Cardiac muscle cell (in vitro differentiated cells and primary cell): ENCODE results near the gene POLDIP3. TPM values are rescaled to one million over a fixed set of nuclear protein-coding genes. Genes with fewer than 3 reads are reported as not detected.

ENCODE experiments used
- DNase-seq, 2 donors: peaks; one replicate each; pipeline versions ENCODE4 v3.0.0 to v3.0.0-alpha.2; 2010 to 2017; ENCODE audit warnings: low read depth in 1 of 2, low spot score in 1 of 2
- H3K27ac ChIP-seq: fragments of 200-600 bp; sonication (generic); 2 replicates; pipeline ENCODE4 v1.5.1; 2016
- H3K27me3 ChIP-seq: fragments of 200-600 bp; sonication (generic); 2 replicates; pipeline ENCODE4 v1.6.0; 2016; ENCODE audit warnings: control low read depth
- H3K36me3 ChIP-seq: fragments of 200-600 bp; sonication (generic); 2 replicates; pipeline ENCODE4 v1.5.1; 2016; ENCODE audit warnings: control low read depth
- H3K4me1 ChIP-seq: fragments of 200-600 bp; sonication (generic); 2 replicates; pipeline ENCODE4 v1.8.1; 2017; ENCODE audit warnings: low read depth, mild to moderate bottlenecking, mixed run types
- H3K4me3 ChIP-seq: fragments of 200-600 bp; sonication (generic); 2 replicates; pipeline ENCODE4 v1.5.1; 2016; ENCODE audit warnings: mild to moderate bottlenecking
- H3K9me3 ChIP-seq: fragments of 200-600 bp; sonication (generic); 2 replicates; pipeline ENCODE4 v1.5.1; 2017; ENCODE audit warnings: low read depth, mild to moderate bottlenecking, control low read depth
- polyA plus RNA-seq: library from polyadenylated mRNA; unstranded; fragments of >200 nt; fragmentation: Nextera tagmentation; extraction: Ambion mirVana; gene quantifications from 2 replicates; pipeline ENCODE4 v1.2.1, GENCODE V29; 2016
- total RNA-seq: library from RNA; depleted of rRNA; stranded (reverse); fragments of >200 nt; gene quantifications from 2 replicates; pipeline ENCODE4 v1.2.3, GENCODE V29; 2016
- TF ChIP-seq, protein P1 (sequence below): IDR thresholded peaks from 2 replicates; pipeline ENCODE4 v1.5.1; 2012; ENCODE audit warnings: low read depth, mild to moderate bottlenecking, low read length

Gene POLDIP3
- total and polyA plus RNA-seq, 2 experiments from 2014 or later = 58.8 to 63.1 TPM

DNA sequence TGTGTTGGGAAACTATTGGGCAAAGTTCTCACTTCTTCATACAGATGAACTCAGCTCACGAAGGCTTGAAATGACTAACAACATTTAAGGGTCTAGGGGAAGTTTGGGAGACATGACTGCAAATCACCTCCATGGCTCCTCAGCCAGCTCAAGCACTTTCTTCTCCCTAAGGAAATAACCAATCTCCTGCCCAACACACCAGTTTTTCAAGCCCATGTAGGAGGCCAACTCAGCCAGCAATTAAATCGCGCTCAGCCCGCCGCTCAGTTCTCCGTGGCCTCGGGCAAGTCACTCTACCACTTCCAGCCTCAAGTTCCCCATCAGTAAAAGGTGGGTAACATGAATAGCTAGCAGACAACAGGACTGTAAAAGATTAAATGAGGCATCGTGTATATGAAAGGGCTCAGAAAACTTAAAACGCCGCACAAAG is 796 bp downstream of the POLDIP3 start:
- peak in 1 of 2 donors; percentile 28 for DNase-seq
- Histone ChIP-seq H3K27ac (peak overlapping the region; percentile 99), H3K4me3 (peak overlapping the region; percentile 79), H3K36me3 (no peaks in the 10 kb centered on the region), H3K27me3 (no peaks in the 10 kb centered on the region), H3K9me3 (no peaks in the 10 kb centered on the region), H3K4me1 (peaks cover 8% of the 10 kb centered on the region)
- TF ChIP-seq, protein P1, sequence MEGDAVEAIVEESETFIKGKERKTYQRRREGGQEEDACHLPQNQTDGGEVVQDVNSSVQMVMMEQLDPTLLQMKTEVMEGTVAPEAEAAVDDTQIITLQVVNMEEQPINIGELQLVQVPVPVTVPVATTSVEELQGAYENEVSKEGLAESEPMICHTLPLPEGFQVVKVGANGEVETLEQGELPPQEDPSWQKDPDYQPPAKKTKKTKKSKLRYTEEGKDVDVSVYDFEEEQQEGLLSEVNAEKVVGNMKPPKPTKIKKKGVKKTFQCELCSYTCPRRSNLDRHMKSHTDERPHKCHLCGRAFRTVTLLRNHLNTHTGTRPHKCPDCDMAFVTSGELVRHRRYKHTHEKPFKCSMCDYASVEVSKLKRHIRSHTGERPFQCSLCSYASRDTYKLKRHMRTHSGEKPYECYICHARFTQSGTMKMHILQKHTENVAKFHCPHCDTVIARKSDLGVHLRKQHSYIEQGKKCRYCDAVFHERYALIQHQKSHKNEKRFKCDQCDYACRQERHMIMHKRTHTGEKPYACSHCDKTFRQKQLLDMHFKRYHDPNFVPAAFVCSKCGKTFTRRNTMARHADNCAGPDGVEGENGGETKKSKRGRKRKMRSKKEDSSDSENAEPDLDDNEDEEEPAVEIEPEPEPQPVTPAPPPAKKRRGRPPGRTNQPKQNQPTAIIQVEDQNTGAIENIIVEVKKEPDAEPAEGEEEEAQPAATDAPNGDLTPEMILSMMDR = no peak

DNA sequence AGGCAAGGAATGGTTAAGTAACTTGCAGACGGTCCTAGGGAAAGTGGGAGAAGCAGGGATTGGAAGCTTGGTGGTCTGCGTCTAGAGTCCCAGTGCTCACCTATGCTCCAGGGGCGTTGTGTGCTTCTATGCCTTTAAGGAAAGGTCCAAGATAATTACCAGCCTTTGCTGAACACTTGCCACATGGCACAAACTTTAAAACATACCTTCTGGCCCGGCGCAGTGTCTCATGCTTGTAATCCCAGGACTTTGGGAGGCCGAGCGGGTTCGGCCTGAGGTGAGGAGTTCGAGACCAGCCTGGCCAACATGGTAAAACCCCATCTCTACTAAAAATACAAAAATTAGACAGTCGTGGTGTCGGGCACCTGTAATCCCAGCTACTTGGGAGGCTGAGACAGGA is 2.3 kb downstream of the POLDIP3 start:
- Histone ChIP-seq H3K4me1 (peaks cover 8% of the 10 kb centered on the region), H3K36me3 (no peaks in the 10 kb centered on the region), H3K27me3 (no peaks in the 10 kb centered on the region), H3K9me3 (no peaks in the 10 kb centered on the region), H3K4me3 (no peak overlapping the region), H3K27ac (peak overlapping the region; percentile 99)
- no peak for DNase-seq
- TF ChIP-seq, protein P1 = no peak

DNA sequence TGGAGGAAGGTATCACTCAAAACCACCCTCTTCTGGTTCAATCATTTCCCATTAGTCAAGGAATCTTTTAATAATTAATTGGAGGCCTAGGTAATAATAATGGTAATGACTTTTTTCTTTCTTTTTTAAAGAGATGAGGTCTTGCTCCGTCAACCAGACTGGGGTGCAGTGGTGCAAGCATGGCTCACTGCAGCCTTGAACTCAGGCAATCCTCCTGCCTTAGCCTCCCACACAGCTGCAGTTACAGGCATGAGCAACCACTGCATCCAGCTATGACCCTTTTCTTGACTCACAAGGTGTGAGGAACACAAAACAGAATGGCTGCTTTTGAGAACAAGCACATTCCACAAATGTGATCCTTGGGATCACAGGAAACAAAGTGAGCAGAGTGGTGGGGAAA is 3.6 kb downstream of the POLDIP3 start:
- DNase-seq = peak in 1 of 2 donors; percentile 26
- Histone ChIP-seq H3K27me3 (no peaks in the 10 kb centered on the region), H3K36me3 (no peaks in the 10 kb centered on the region), H3K27ac (no peak overlapping the region), H3K4me1 (peaks cover 8% of the 10 kb centered on the region), H3K4me3 (no peak overlapping the region), H3K9me3 (no peaks in the 10 kb centered on the region)
- TF ChIP-seq, protein P1 = no peak

DNA sequence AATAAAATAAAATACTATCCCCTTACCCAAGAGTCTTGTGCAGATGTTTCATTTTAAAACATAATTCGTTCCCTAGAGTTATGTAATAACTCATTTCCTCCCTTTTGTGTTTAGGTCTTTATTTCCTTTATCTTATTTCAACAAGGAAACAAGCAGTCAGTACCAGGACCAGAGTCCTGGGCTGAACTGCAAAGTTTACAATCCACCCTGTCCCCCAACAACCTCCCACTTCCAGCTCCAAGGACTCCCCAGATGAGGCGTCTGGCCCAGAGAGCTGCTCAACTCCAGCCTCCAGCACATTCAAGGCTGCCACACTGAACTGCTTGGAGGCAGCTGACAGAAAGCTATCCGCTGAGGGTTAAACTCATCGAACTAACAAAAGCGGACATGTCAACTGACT is 4.5 kb downstream of the POLDIP3 start:
- no peaks in the 10 kb centered on the region for H3K9me3 ChIP-seq
- TF ChIP-seq, protein P1 = no peak
- H3K36me3 ChIP-seq = no peaks in the 10 kb centered on the region
- H3K27ac ChIP-seq = peak overlapping the region; percentile 22
- H3K4me3 ChIP-seq = no peak overlapping the region
- H3K4me1 ChIP-seq = peaks cover 8% of the 10 kb centered on the region
- DNase-seq = peak in 1 of 2 donors; percentile 40
- no peaks in the 10 kb centered on the region for H3K27me3 ChIP-seq

DNA sequence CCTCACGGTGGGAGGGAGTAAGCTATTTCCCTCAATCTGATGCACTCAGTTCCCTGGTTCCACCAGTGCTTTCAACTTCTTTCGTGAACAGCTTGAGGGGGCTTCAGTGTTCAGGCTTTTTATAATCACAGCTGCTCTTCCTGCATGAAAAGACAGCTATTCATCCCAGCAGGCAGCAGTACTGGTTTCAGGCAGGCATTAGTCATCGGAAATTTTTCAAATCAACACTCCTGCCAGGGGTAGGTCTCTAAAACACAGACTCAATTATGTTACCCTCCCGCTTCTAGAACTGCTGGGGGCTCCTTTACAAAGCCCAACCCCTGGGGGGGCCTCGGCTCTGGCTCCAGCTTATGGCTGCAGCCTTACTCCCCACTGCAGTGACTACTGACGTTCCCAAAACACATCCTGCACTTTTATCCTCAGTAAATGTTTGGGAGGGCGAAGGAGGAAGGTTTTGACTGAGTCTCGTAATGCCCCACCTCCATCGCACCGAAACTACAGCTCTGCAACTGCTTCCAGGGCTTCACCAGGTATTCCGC is 5.8 kb downstream of the POLDIP3 start:
- Histone ChIP-seq H3K4me1 (peaks cover 17% of the 10 kb centered on the region), H3K27me3 (no peaks in the 10 kb centered on the region), H3K36me3 (no peaks in the 10 kb centered on the region), H3K27ac (peak overlapping the region; percentile 65), H3K9me3 (no peaks in the 10 kb centered on the region), H3K4me3 (no peak overlapping the region)
- peak in 1 of 2 donors; percentile 66 for DNase-seq
- TF ChIP-seq, protein P1 = no peak
